Endothelial cell of hepatic sinusoid (primary cell): ENCODE measurements around the gene OGFOD3.

Experiments used
- in situ Hi-C: cut with HindIII; loops from 2 replicates; pipeline ENCODE4 v1.10.0; 2017; ENCODE audit warnings: low sequenced_read_pairs

The OGFOD3 gene

DNA sequence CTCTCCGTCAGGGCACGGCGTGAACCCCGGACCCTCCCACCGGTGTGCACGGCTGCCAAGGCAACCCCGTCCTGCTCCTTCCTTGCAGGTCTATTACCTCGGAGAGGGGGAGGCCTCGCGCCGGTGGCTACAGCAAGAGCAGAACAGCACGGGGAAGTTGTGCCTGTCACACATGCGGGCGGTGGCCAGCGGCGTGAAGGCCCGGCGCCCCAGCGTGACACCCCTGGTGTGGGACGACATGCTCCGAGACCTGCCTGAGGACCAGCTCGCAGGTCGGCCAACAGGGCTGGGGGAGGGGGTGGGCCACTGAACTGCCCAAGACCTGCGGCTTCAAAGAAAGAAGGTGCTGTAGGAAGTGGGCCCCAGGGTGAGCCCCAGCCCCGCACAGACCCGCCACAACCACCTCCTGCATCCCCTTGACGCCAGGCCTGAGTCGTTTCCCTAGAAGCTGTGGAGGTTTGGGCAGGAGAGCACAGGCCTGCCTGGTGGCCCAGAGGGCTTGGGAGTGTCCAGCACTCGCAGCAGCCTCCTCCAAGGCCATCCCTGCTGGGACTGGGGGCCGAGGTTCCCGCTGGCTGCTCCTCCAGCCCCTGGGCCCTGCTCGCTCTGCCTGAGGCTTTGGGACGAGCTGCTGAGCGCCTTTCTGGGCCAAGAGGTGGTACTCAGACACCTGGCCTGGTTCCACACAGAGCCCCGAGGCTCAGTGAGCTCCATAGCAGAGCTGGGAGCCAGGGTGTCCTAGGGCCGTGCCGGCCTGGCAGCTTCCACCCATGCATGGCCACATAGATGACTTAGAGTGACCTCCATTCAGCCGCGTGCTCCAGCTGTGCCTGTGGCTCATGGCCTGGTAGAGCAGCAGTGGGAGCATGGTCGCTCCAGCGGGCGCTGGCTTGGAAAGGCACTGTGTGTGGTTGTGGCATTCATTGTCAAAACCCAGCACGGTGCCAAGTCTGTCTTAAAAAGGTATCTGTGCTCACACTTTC is 17.5 kb upstream of the OGFOD3 start:
- in situ Hi-C loops = loop anchor here (5.0 kb wide), 1 partner anchor 66 kb away; no protein-coding TSS in a partner anchor

DNA sequence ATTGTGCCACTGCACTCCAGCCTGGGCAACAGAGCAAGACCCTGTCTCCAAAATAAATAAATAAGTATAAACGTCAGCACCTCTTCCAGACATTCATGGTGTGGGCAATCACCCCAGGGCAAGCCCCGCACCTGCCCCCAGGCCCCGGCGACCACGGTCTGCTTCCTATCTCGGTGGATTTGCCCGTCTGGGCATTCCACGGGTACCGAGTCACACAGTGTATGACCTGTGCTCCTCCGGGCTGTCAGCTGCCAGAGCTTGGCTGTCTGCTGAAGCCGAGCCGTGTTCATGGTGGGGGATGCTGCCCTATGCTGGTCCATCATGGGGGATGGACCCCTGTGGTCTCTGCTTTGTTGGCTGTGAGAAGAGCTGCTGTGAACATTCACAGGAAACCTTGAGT is 16.7 kb upstream of the OGFOD3 start:
- in situ Hi-C loops = loop anchor here (5.0 kb wide), 1 partner anchor 67 kb away; no protein-coding TSS in a partner anchor

DNA sequence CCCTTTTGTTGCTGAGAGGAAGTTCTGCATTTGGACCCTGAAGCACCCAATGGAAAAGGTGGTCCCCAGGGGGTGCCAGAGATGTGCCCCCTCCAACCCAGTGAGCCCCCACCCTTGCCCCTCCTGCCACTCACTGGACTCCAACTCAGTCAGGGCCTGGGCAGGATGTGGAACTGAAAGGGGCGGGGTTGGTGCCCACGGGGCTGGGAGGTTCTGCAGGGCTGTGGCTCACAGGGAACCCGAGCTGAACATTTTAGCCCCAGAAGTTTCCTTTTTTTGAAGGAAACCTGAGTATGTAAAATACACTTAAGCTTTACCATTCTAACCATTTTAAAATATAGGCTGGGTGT is 15.8 kb upstream of the OGFOD3 start:
- in situ Hi-C loops = no loop called here

DNA sequence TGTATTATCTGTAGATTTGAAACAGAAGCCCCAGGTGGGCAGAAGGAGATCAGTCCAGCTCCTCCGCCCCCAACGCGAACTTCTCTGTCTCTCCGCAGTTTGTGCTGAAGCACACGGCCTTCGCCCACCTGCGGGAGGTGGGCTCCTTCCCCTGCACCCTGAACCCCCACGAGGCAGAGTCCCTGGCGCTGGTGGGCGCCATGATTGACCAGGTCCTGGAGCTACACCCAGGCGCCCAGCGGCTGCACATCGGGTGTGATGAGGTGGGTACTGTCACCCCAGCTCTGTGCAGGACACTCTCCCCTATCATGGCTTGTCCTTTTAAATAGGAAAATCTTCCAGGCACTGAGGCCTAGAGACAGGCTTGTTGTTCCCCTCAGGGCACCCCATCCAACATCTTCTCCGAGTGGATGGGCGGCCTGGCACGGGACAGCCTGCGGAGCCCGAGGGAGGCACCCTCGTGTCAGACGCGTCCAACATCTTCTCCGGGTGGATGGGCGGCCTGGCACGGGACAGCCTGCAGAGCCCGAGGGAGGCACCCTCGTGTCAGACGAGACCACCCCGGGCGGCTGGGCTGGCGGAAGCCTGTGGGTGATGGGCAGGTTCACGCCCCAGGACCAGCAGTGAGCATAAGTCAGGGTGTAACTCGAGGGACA is 15.3 kb upstream of the OGFOD3 start:
- in situ Hi-C loops = no loop called here

DNA sequence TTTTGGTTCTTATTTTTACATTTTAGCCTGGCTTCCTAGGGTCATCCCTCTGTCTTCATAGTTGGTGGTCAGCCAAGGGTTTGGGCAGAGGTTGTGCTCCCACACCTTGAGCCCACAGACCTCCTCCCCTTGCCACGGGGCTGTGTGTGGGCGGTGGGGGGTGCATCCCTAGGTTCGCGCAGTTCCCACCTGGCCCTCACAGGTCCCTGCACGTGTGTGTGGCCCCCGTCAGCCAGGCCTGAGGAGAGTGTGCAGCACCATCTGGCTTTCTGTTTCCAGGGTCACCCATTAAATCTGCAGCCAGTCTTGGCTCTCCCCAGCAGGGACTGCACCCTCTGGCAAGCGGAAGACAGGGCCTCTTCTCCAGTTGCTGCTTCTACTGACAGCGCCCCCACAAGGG is 13.6 kb upstream of the OGFOD3 start:
- in situ Hi-C loops = no loop called here

DNA sequence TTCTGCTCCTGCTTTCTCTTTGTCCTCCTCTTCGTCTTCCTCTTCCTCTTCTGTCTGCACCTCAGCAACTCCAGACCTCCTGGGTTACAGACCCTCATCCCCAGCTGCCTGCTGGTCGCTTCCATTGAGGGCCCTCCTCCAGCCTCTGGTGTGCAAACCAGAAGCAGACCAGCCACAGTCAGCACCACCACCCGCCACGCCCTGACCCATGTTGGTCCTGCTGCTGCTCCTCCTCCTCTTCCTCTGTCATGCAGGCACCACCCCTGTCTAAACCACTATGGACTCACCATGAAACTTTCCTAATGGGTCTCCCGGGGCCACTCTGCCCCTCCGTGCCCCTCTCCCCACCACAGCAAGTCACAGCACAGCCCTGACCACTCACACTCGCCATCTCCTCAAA is 11.4 kb upstream of the OGFOD3 start:
- in situ Hi-C loops = no loop called here

DNA sequence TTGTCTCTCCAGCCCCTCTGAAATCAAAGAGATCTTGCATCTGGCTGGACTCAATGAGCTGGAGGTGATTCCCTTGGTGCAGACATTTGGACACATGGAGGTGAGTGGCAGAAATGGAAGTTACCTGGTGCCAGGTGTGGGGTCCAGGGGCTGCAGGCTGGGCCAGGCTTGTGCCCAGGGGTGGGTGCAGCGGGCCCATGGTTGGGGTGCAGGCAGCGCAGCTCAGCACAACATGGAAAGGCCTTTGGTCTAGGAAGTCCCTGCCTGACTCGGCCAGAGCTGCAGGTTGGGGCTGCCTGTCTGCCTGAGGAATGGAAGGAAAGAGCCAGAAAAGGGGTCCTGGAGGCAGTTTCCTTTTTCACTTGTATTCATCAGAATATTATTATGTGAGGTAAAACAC is 10.2 kb upstream of the OGFOD3 start:
- in situ Hi-C loops = no loop called here

DNA sequence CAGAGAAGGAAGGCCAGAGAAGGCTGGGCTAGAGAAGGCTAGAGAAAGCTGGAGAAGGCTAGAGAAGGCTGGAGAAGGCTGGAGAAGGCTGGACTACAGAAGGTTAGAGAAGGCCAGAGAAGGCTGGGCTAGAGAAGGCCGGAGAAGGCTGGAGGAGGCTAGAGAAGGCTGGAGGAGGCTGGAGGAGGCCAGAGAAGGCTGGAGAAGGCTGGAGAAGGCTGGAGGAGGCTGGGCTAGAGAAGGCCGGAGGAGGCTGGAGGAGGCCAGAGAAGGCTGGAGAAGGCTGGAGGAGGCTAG is 6.4 kb upstream of the OGFOD3 start:
- in situ Hi-C loops = no loop called here

DNA sequence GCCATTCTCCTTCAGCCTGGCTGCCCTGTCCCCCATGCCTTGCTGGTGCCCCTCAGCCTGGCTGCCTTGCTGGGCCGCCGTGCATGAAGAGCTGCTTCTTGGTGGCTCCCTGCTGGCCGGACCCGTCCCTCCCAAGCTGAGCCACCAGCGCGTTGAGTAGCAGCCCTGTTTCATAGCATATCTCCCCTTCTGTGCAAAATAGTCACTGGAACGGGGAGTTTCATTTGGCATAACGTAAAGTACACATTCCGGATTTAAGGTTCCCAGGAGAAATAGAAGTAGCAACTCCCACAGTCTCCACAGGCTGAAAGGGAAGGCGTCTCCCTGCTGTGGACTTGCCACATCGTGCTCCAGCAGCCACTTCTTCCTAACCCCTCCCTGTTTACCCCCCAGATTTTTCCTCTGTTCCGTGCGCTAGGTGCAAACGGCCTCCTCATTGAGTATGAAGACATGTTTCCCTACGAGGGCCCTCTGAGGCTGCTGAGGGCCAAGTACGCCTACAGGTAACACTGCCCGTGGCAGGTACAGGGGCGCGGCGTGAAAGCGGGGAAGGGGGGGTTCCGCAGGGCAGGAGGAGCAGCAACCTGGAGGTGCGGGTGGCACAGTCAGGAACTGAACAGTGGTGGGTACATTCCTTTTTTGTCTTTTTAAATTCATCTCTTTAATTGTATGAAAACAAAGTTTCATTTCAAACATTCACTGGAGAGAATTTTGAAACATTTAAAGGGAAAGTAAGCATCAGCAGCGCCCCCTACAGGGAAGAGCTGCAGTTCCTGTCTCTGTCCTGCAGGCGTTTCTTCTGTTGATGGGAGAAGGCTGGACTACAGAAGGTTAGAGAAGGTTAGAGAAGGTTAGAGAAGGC is 5.8 kb upstream of the OGFOD3 start:
- in situ Hi-C loops = no loop called here

DNA sequence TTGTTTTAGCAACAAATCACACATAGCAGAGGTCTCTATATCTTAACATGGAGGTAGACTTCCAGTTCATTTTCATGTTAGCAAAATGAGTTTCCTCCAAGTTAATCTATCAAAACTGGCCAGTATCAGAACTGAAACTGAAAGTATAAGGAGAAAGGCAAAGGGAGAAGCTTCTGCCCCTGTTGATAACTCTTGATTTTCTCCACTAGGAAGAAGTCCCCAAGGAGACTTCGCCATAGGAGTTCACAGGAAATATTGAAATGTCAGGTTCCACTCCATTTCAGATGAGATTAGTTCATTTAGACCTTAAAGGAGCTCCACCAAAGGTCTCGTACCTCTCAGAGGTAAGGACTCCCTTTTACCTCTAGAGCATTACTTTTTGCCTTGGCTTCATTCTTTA is 1.2 kb upstream of the OGFOD3 start:
- in situ Hi-C loops = loop anchor here (5.0 to 10.0 kb wide), 5 partner anchors 57 to 405 kb away; partner anchors contain the start of gene CSNK1D

DNA sequence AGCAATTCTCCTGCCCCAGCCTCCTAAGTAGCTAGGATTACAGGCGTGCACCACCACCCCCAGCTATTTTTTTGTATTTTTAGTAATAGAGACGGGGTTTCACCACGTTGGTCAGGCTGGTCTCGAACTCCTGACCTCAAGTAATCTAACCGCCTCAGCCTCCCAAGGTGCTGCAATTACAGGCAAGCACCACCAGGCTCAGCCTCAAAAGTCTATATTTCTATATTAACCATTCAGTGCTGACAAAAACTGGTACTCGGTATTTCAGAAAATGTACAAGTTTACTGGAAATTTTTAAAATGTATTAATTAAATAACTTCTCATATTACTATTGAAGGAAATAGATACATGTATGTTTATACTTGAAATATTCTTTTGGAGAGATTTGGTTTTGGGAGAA is 1.6 kb downstream of the OGFOD3 start:
- in situ Hi-C loops = loop anchor here (5.0 to 10.0 kb wide), 5 partner anchors 54 to 402 kb away; partner anchors contain the start of gene CSNK1D

DNA sequence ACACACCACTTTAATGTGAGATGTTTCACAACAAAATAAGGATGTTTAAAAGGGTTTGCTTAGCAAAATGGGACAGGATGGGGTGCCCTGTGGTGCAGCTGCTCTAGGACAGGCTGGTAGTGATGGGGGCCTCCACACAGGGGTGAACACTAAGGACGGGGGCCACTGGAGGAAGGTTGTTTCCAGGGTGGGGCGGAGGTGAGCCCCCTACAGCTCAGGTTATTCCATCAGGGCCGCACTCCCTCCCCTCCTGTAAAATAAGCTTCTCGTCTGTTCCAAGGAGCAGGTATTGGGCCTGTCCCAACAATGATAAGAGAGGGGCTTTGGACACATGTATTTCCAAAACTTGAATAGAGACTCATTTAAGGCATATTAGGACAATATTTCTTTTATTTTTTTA is 2.1 kb downstream of the OGFOD3 start:
- in situ Hi-C loops = loop anchor here (5.0 to 10.0 kb wide), 5 partner anchors 54 to 401 kb away; partner anchors contain the start of gene CSNK1D

DNA sequence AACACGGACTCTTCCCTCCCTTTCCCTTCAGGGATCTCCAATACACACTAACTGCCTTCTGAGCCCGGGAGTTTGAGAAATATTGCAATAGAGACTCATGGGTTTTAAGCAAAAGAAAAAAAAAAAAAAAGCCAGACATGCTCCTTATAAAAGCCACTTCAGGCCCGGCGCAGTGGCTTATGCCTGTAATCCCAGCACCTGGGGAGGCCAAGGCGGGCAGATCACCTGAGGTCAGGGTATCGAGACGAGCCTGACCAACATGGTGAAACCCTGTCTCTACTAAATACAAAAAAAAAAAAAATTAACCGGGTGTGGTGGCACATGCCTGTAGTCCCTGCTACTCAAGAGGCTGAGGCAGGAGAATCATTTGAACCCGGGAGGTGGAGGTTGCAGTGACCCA is 2.6 kb downstream of the OGFOD3 start:
- in situ Hi-C loops = loop anchor here (5.0 to 10.0 kb wide), 5 partner anchors 53 to 401 kb away; partner anchors contain the start of gene CSNK1D

DNA sequence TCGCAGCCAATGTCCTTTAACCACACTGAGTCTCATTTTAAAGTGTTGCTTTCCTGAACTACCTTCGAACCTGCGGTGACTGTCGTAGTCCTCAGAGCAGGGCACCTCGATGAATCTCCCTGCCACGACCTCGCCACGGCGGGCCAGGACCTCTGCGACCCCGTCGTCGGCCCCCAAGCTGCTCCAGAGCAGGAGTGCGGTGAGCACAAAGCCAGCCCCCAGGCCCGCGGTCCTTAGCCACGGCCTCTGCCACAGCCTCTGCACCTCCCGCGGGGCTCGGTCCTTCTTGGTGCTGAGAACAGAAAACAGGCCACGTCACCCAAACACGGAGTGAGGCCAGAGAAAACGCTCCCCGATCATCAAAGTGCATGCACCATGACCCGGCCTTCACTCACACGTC is 3.0 kb downstream of the OGFOD3 start:
- in situ Hi-C loops = loop anchor here (5.0 to 10.0 kb wide), 5 partner anchors 53 to 401 kb away; partner anchors contain the start of gene CSNK1D

DNA sequence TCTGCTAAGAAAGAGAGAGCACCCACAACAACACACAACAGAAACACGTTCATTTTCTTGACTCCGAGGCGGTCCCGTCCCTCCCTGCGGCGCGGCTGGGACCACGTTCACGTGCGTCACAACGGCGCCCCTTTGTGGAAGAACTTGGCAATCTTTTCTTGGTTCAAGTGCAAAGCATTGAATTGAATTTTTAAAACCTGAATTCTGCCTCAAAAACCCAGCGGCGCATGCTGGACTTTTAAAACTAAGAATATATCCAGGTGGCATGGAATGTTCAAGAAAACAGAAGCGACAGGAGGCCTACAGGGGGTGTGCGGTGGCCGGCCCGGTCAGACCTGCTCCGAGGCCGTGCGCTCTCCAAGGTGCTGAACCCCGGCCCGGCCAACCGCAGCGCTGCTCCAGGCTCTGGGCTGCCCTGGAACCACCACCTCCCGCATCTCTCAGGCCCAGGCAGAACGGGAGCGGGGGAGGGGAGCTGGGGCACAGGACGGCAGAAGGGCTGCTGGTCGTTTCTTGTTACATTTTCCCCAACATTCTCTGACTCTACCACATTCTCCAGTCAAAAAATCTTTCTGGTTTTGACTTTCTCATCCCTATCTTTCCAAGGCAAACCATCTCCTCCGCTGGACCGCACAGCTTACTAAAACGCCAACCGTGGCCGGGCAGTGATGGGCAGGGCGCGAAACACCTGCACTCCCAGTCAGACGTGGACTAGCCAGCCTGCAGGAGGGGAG is 3.7 kb downstream of the OGFOD3 start:
- in situ Hi-C loops = loop anchor here (5.0 to 10.0 kb wide), 5 partner anchors 52 to 400 kb away; partner anchors contain the start of gene CSNK1D

DNA sequence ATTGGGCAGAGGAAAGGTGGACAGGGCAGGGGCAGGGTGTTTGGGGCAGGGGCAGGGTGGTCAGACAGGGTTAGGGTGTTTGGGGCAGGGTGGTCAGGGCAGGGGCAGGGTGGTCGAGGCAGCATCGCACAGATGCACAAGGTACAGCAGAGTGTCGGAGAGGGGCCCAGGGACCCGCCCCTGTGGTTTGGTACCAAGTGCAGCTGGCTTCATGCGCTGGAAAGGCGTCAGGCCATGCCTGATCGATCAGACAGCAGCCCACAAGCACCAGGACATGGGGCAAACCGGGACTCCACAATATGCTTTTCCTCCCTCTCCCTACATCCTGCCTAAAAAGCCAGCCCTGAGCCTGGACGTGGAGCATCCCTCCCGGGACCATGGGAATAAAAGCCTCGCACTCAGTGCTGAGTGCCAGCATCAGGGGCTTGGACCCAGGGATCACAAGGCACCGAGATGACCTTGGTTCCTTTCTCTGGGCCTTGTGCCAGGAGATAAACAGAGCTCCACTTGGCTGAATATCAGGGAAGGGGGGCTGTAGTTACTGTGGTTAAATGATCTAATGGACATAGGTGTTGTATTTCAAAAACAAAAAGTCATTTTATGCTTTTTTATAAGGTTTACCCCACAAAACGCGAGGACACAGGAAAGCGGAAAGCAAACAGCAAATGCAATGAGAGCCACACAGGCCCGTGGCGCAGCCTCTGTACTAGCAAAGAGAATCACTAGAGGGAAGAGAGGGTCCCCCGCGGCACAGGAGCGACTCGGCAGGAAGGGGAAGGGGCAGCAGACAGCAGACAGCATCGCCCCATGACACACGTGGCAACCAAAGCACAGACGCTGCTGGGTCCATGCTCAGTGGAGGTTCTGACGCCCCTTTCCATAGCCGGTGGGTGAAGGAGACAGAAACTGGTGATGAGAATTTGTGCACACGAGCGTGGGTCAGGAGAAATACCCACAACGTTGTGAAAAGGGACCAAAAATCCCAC is 5.6 kb downstream of the OGFOD3 start:
- in situ Hi-C loops = loop anchor here (10.0 kb wide), 4 partner anchors 138 to 398 kb away; partner anchors contain the start of gene CSNK1D

DNA sequence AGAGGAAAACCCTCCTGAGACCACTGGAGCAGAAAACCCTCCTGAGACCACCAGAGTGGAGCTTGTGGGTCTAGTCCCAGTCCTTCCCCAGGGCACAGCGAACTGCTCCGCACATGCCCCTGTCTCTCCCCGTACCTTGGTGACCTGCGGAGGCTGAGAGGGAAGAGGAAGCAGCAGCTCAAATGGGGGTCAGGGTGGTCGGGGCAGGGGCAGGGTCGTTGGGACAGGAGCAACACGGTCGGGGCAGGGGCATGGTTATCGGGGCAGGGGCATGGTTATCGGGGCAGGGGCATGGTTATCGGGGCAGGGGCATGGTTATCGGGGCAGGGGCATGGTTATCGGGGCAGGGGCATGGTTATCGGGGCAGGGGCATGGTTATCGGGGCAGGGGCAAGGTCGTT is 6.3 kb downstream of the OGFOD3 start:
- in situ Hi-C loops = loop anchor here (10.0 kb wide), 4 partner anchors 137 to 397 kb away; partner anchors contain the start of gene CSNK1D

DNA sequence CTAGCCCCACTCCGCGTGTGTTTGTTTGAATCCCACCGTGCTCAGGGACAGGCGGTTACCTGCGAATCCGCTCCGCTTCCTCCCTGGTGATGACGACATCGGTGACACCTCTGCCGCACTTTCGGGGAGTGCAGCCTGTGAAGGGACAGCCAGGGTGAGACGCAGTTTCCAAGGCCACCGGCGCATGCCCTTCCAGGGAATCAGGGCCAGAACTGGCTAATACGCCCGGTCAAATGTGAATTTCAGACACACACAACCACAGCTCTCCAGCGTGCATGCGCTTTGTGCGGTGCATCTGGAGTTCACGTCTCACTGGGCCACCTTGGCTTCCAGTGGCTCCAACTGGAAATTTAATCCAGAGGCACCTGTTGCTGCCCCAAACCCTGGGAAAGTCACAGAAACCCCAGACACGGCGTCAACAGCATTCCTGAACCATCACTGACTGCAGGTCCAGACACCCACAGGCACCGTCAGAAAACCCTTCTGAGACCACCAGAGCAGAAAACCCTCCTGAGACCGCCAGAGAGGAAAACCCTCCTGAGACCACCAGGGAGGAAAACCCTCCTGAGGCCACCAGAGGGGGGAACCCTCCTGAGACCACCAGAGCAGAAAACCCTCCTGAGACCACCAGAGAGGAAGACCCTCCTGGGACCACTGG is 6.9 kb downstream of the OGFOD3 start:
- in situ Hi-C loops = loop anchor here (10.0 kb wide), 4 partner anchors 137 to 397 kb away; partner anchors contain the start of gene CSNK1D
